HepG2 (cell line): ENCODE measurements around the gene SOX12. TPM values are rescaled to one million over a fixed set of nuclear protein-coding genes. Genes with fewer than 3 reads are reported as not detected.
A peak's percentile ranks its signal among the peaks of the same experiment; 100 is the strongest.

Experiments
- ATF2 ChIP-seq: sonication (generic); formaldehyde crosslinking; IDR thresholded peaks from 2 replicates; pipeline ENCODE4 v1.4.0; 2020; ENCODE audit warnings: missing genetic modification reagents
- ATF4 ChIP-seq, 2 experiments: fragments of 450-650 bp in 1 of 2; sonication (generic) in 1 of 2; formaldehyde crosslinking; IDR thresholded peaks; 2 replicates each; pipeline versions ENCODE4 v1.5.0 to v1.8.0; 2020 to 2022; ENCODE audit warnings: mild to moderate bottlenecking in 1 of 2, missing genetic modification reagents in 1 of 2
- HDAC2 ChIP-seq: sonication (generic); formaldehyde crosslinking; IDR thresholded peaks from 2 replicates; pipeline ENCODE4 v1.4.0; 2020; ENCODE audit warnings: missing genetic modification reagents
- KDM5B ChIP-seq: sonication (generic); formaldehyde crosslinking; IDR thresholded peaks from 2 replicates; pipeline ENCODE4 v1.4.0; 2020; ENCODE audit warnings: missing genetic modification reagents, mild to moderate bottlenecking, borderline replicate concordance
- MED1 ChIP-seq: sonication (generic); formaldehyde crosslinking; IDR thresholded peaks from 2 replicates; pipeline ENCODE4 v1.4.0; 2020; ENCODE audit warnings: missing genetic modification reagents
- MTF2 ChIP-seq: sonication (generic); formaldehyde crosslinking; IDR thresholded peaks from 2 replicates; pipeline ENCODE4 v1.5.0; 2020; ENCODE audit warnings: missing genetic modification reagents, borderline replicate concordance
- PPARG ChIP-seq: conservative IDR thresholded peaks from 2 replicates; pipeline ENCODE4 v1.6.1; 2016; ENCODE audit warnings: missing biosample characterization, missing genetic modification reagents
- RORA ChIP-seq: sonication (generic); formaldehyde crosslinking; IDR thresholded peaks from 2 replicates; pipeline ENCODE4 v1.5.0; 2020; ENCODE audit warnings: mild to moderate bottlenecking, missing genetic modification reagents, moderate library complexity
- SETDB1 ChIP-seq: sonication (generic); formaldehyde crosslinking; IDR thresholded peaks from 2 replicates; pipeline ENCODE4 v1.5.1; 2020; ENCODE audit warnings: missing genetic modification reagents, mild to moderate bottlenecking, borderline replicate concordance
- SIN3A ChIP-seq: IDR thresholded peaks from 2 replicates; pipeline ENCODE4 v1.6.1; 2011; ENCODE audit warnings: low read depth, mild to moderate bottlenecking, control low read depth, low read length, borderline replicate concordance
- SP2 ChIP-seq: sonication (generic); formaldehyde crosslinking; IDR thresholded peaks from 2 replicates; pipeline ENCODE4 v1.5.1; 2020; ENCODE audit warnings: mild to moderate bottlenecking, missing genetic modification reagents
- STAG1 ChIP-seq: sonication (generic); formaldehyde crosslinking; IDR thresholded peaks from 2 replicates; pipeline ENCODE4 v1.4.0; 2020; ENCODE audit warnings: missing genetic modification reagents
- TCF12 ChIP-seq, 2 experiments: fragments of 450-650 bp in 1 of 2; sonication (generic) in 1 of 2; formaldehyde crosslinking in 1 of 2; IDR thresholded peaks; 2 replicates each; pipeline versions ENCODE4 v1.6.1 to v1.8.0; 2017 to 2022; ENCODE audit warnings: antibody characterized with exemption in 1 of 2, mild to moderate bottlenecking in 1 of 2, missing genetic modification reagents in 1 of 2, moderate library complexity in 1 of 2
- TEAD3 ChIP-seq: optimal IDR thresholded peaks from 2 replicates; pipeline ENCODE3; 2016; ENCODE audit warnings: borderline replicate concordance
- XRCC5 ChIP-seq: fragments of 200-400 bp; formaldehyde crosslinking; optimal IDR thresholded peaks from 2 replicates; pipeline ENCODE3; 2017; ENCODE audit warnings: mild to moderate bottlenecking, low read length
- ZBTB38 ChIP-seq: sonication (generic); formaldehyde crosslinking; IDR thresholded peaks from 2 replicates; pipeline ENCODE4 v1.5.1; 2020; ENCODE audit warnings: mild to moderate bottlenecking, missing genetic modification reagents
- ZBTB43 ChIP-seq: sonication (generic); formaldehyde crosslinking; conservative IDR thresholded peaks from 2 replicates; pipeline ENCODE4 v1.4.0; 2020; ENCODE audit warnings: missing genetic modification reagents
- ZMAT3 ChIP-seq: sonication (generic); formaldehyde crosslinking; conservative IDR thresholded peaks from 2 replicates; pipeline ENCODE4 v1.7.0; 2021; ENCODE audit warnings: missing genetic modification reagents
- ZMYM2 ChIP-seq: sonication (generic); formaldehyde crosslinking; IDR thresholded peaks from 2 replicates; pipeline ENCODE4 v1.8.0; 2022; ENCODE audit warnings: mild to moderate bottlenecking, missing genetic modification reagents
- ZNF143 ChIP-seq: sonication (generic); formaldehyde crosslinking; IDR thresholded peaks from 2 replicates; pipeline ENCODE4 v1.4.0; 2020; ENCODE audit warnings: missing genetic modification reagents
- ZNF580 ChIP-seq: IDR thresholded peaks from 2 replicates; pipeline ENCODE4 v1.6.1; 2016; ENCODE audit warnings: low read depth, borderline replicate concordance
- ZNF691 ChIP-seq: sonication (generic); formaldehyde crosslinking; IDR thresholded peaks from 2 replicates; pipeline ENCODE4 v1.4.0; 2020; ENCODE audit warnings: missing genetic modification reagents, low read depth, mild to moderate bottlenecking, borderline replicate concordance
- ZNF761 ChIP-seq: sonication (generic); formaldehyde crosslinking; conservative IDR thresholded peaks from 2 replicates; pipeline ENCODE4 v1.4.0; 2020; ENCODE audit warnings: mild to moderate bottlenecking, missing genetic modification reagents
- ZNF784 ChIP-seq: sonication (generic); formaldehyde crosslinking; IDR thresholded peaks from 2 replicates; pipeline ENCODE4 v1.5.1; 2020; ENCODE audit warnings: missing genetic modification reagents, mild to moderate bottlenecking, borderline replicate concordance
- ZNF816 ChIP-seq: sonication (generic); formaldehyde crosslinking; IDR thresholded peaks from 2 replicates; pipeline ENCODE4 v1.8.0; 2022; ENCODE audit warnings: missing genetic modification reagents, mild to moderate bottlenecking, borderline replicate concordance
- polyA plus RNA-seq, 8 experiments: library from polyadenylated mRNA; depleted of rRNA in 3 of 8; stranded (reverse) in 7 of 8; unstranded in 1 of 8; fragments of >200 nt; fragmentation: Illumina TruSeq in 4 of 8; extraction: Trizol in 4 of 8; gene quantifications; 2 replicates each; pipeline versions ENCODE4 v1.2.1 to v1.2.3, GENCODE V29; 2011 to 2016; ENCODE audit warnings: low read depth in 4 of 8, missing spikeins in 1 of 8, mixed read lengths in 1 of 8; ENCODE audit not compliant: insufficient read depth in 1 of 8
- total RNA-seq, 5 experiments: library from RNA; depleted of rRNA; stranded (reverse); fragments of >200 nt; fragmentation: Illumina TruSeq; extraction: Trizol; gene quantifications; 2 replicates each; pipeline ENCODE4 v1.2.3, GENCODE V29; 2016; ENCODE audit warnings: low read depth in 1 of 5

The SOX12 gene
- total and polyA plus RNA-seq, 2 of the 13 experiments (the other 11 are each of a cell fraction or from before 2014, with no cell fraction given), result 10.0 to 18.7 TPM

GRCh38 chr20:370151-370600 lies 44.8 kb downstream of the SOX12 start (continued):
- TF ChIP-seq ZNF691 (no peak), ZNF143 (CRISPR knock-in tag) (no peak), SETDB1 (CRISPR knock-in tag) (no peak), ZNF580 (peak; percentile 62; the same call in 1 of the 2 replicates), TEAD3 (CRISPR knock-in tag) (peak; percentile 95), STAG1 (0 out of 2 replicates have a peak, but pooled peaks have one; percentile 3), XRCC5 (peak; percentile 30), SP2 (no peak), KDM5B (CRISPR knock-in tag) (0 out of 2 replicates have a peak, but pooled peaks have one; percentile 19), TCF12 (IDR thresholded peaks at IDR 0.05) (no peak), TCF12 (CRISPR knock-in tag; IDR thresholded peaks at IDR 0.05) (no peak), MTF2 (CRISPR knock-in tag) (no peak), RORA (CRISPR knock-in tag) (no peak), ZBTB38 (CRISPR knock-in tag) (0 out of 2 replicates have a peak, but pooled peaks have one; percentile 52), ZNF784 (CRISPR knock-in tag) (0 out of 2 replicates have a peak, but pooled peaks have one; percentile 1), ZNF761 (CRISPR knock-in tag) (no peak), ZNF816 (CRISPR knock-in tag) (no peak), ATF2 (no peak), PPARG (CRISPR knock-in tag) (peak; percentile 50; the same call in 1 of the 2 replicates), HDAC2 (CRISPR knock-in tag) (peak; percentile 87), ATF4 (CRISPR knock-in tag; IDR thresholded peaks at IDR 0.05) (peak in 1 of 2 experiments; percentile 87; a peak in 2 of 4 replicates), ZMAT3 (CRISPR knock-in tag) (no peak; the same call in 1 of the 2 replicates), MED1 (CRISPR knock-in tag) (peak; percentile 91), ZBTB43 (peak; percentile 80; the same call in 1 of the 2 replicates), ZMYM2 (CRISPR knock-in tag) (no peak; the same call in 1 of the 2 replicates), SIN3A (no peak)
